SK-N-SH (cell line): Measurements from ENCODE around the gene DLX1. TPM values are rescaled to one million over a fixed set of nuclear protein-coding genes. Genes with fewer than 3 reads are reported as not detected.

ENCODE experiments used
- CTCF ChIA-PET: fragments of 300-600, 350-600 bp; formaldehyde crosslinking; extraction: SDS; loops from one replicate; lab custom pipeline; 2021; lab: Yijun Ruan, JAX
- POLR2A ChIA-PET: fragments of 350-600 bp; sonication (Branson Sonifier 250); formaldehyde crosslinking; extraction: SDS; loops from one replicate; lab custom pipeline; 2020; ENCODE audit warnings: antibody characterized with exemption, inconsistent platforms; lab: Yijun Ruan, JAX
- DNase-seq: peaks from one replicate; pipeline ENCODE4 v3.0.0; 2012
- H2AFZ ChIP-seq: fragments of 200-600 bp; sonication (generic); 2 replicates; pipeline ENCODE4 v1.8.1; 2016; ENCODE audit warnings: antibody characterized with exemption, mild to moderate bottlenecking, low read depth
- H3F3A ChIP-seq: fragments of 200-600 bp; sonication (generic); replicated peaks from 2 replicates; pipeline ENCODE3; 2016; ENCODE audit warnings: antibody characterized with exemption, mild to moderate bottlenecking; ENCODE audit not compliant: insufficient read depth
- H3K27ac ChIP-seq, 2 experiments: fragments of 200-500 bp in 1 of 2; fragments of 200-600 bp in 1 of 2; sonication (Bioruptor generic) in 1 of 2; sonication (generic), shearing (Covaris generic) in 1 of 2; 2 replicates each; pipeline versions ENCODE4 v1.5.1 to v1.6.1; 2014 to 2016; ENCODE audit warnings: low read depth in 2 of 2, inconsistent platforms in 1 of 2, low read length in 1 of 2, mild to moderate bottlenecking in 1 of 2, mixed read lengths in 1 of 2
- H3K27me3 ChIP-seq: fragments of 200-600 bp; sonication (generic), shearing (Covaris generic); 2 replicates; pipeline ENCODE4 v1.6.1; 2016; ENCODE audit warnings: mixed run types; ENCODE audit not compliant: insufficient read depth
- H3K36me3 ChIP-seq, 2 experiments: fragments of 200-500 bp in 1 of 2; fragments of 200-600 bp in 1 of 2; sonication (Bioruptor generic) in 1 of 2; sonication (generic) in 1 of 2; replicated peaks in 1 of 2; 2 replicates each; pipeline versions ENCODE3 to v1.5.1; 2014 to 2016; ENCODE audit warnings: low read length in 1 of 2, mild to moderate bottlenecking in 1 of 2; ENCODE audit not compliant: insufficient read depth in 2 of 2, control insufficient read depth in 1 of 2
- H3K4me1 ChIP-seq, 2 experiments: fragments of 200-500 bp in 1 of 2; fragments of 200-600 bp in 1 of 2; sonication (Bioruptor generic) in 1 of 2; sonication (generic), shearing (Covaris generic) in 1 of 2; 2 replicates each; pipeline versions ENCODE4 v1.5.1 to v1.6.1; 2014 to 2016; ENCODE audit warnings: low read depth in 1 of 2, low read length in 1 of 2, mixed run types in 1 of 2; ENCODE audit not compliant: insufficient read depth in 2 of 2, control insufficient read depth in 1 of 2
- H3K4me2 ChIP-seq: fragments of 200-600 bp; sonication (generic), shearing (Covaris generic); 2 replicates; pipeline ENCODE4 v1.6.1; 2017; ENCODE audit warnings: mixed run types
- H3K4me3 ChIP-seq, 2 experiments: fragments of 200-500 bp in 1 of 2; fragments of 200-600 bp in 1 of 2; sonication (Bioruptor generic) in 1 of 2; sonication (generic), shearing (Covaris generic) in 1 of 2; 2 replicates each; pipeline versions ENCODE4 v1.5.1 to v1.8.1; 2014 to 2016; ENCODE audit warnings: low read depth in 2 of 2, inconsistent platforms in 1 of 2, low read length in 1 of 2, mild to moderate bottlenecking in 1 of 2, mixed read lengths in 1 of 2, moderate library complexity in 1 of 2
- H3K79me2 ChIP-seq: fragments of 200-600 bp; sonication (generic); 2 replicates; pipeline ENCODE4 v1.8.1; 2017; ENCODE audit warnings: mild to moderate bottlenecking; ENCODE audit not compliant: insufficient read depth
- H3K9ac ChIP-seq: fragments of 200-600 bp; sonication (generic); 2 replicates; pipeline ENCODE4 v1.6.1; 2017; ENCODE audit warnings: mixed run types
- H3K9me2 ChIP-seq: fragments of 200-600 bp; sonication (generic); 2 replicates; pipeline ENCODE4 v1.6.1; 2017; ENCODE audit warnings: mixed run types
- H3K9me3 ChIP-seq: fragments of 200-600 bp; sonication (generic); 2 replicates; pipeline ENCODE4 v1.6.1; 2017; ENCODE audit warnings: mixed run types, mild to moderate bottlenecking, moderate library complexity
- H4K20me1 ChIP-seq: fragments of 200-600 bp; sonication (generic); 2 replicates; pipeline ENCODE4 v1.6.1; 2017; ENCODE audit warnings: mild to moderate bottlenecking, mixed run types; ENCODE audit not compliant: insufficient read depth
- FOXJ3 ChIP-seq: sonication (generic); formaldehyde crosslinking; IDR thresholded peaks from 2 replicates; pipeline ENCODE4 v1.5.1; 2020; ENCODE audit warnings: mild to moderate bottlenecking, missing genetic modification reagents
- MEF2A ChIP-seq: IDR thresholded peaks from 2 replicates; pipeline ENCODE4 v1.4.0; 2012; ENCODE audit warnings: low read depth, borderline replicate concordance
- MXI1 ChIP-seq: IDR thresholded peaks from 2 replicates; pipeline ENCODE4 v1.6.1; 2012; ENCODE audit warnings: mild to moderate bottlenecking, low read depth, low read length, improper control_type of control experiment
- RAD21 ChIP-seq: IDR thresholded peaks from 2 replicates; pipeline ENCODE4 v1.6.1; 2012; ENCODE audit warnings: mild to moderate bottlenecking, low read length
- RCOR1 ChIP-seq: fragments of 150-350 bp; IDR thresholded peaks from 2 replicates; pipeline ENCODE4 v1.6.1; 2017; ENCODE audit warnings: antibody characterized with exemption, low read length
- RXRA ChIP-seq: IDR thresholded peaks from 2 replicates; pipeline ENCODE4 v1.4.0; 2012; ENCODE audit warnings: low read depth, mild to moderate bottlenecking, borderline replicate concordance
- TEAD4 ChIP-seq: IDR thresholded peaks from 2 replicates; pipeline ENCODE4 v1.4.0; 2012; ENCODE audit warnings: mild to moderate bottlenecking, borderline replicate concordance; ENCODE audit not compliant: insufficient read depth
- YY1 ChIP-seq: IDR thresholded peaks from 2 replicates; pipeline ENCODE4 v1.4.0; 2012; ENCODE audit warnings: low read depth, mild to moderate bottlenecking
- WGBS: methylation state at CpG from one replicate; pipeline ENCODE4 v1.1.6; 2017; ENCODE audit warnings: low lambda C conversion rate; 5-methylcytosine and 5-hydroxymethylcytosine counted together
- polyA plus RNA-seq, 3 experiments: library from polyadenylated mRNA; depleted of rRNA; stranded (reverse); fragments of >200 nt; gene quantifications; 2 replicates each; pipeline ENCODE4 v1.2.3, GENCODE V29; 2012
- TF ChIP-seq, protein P1 (sequence below): fragments of 200-600 bp; sonication (generic); IDR thresholded peaks from 2 replicates; pipeline ENCODE4 v1.6.1; 2017; ENCODE audit warnings: antibody characterized with exemption, mild to moderate bottlenecking, moderate library complexity
- TF ChIP-seq, protein P2 (sequence below): IDR thresholded peaks from 2 replicates; pipeline ENCODE4 v1.6.1; 2012; ENCODE audit warnings: mild to moderate bottlenecking, low read depth, low read length, moderate library complexity
- TF ChIP-seq, protein P3 (sequence below): fragments of 150-350 bp; IDR thresholded peaks from 2 replicates; pipeline ENCODE4 v1.6.1; 2017; ENCODE audit warnings: antibody characterized with exemption, low read length, low read depth, borderline replicate concordance

DLX1 gene
- polyA plus RNA-seq, 1 of the 3 experiments (the other 2 are of a cell fraction): 0.07 TPM

DNA sequence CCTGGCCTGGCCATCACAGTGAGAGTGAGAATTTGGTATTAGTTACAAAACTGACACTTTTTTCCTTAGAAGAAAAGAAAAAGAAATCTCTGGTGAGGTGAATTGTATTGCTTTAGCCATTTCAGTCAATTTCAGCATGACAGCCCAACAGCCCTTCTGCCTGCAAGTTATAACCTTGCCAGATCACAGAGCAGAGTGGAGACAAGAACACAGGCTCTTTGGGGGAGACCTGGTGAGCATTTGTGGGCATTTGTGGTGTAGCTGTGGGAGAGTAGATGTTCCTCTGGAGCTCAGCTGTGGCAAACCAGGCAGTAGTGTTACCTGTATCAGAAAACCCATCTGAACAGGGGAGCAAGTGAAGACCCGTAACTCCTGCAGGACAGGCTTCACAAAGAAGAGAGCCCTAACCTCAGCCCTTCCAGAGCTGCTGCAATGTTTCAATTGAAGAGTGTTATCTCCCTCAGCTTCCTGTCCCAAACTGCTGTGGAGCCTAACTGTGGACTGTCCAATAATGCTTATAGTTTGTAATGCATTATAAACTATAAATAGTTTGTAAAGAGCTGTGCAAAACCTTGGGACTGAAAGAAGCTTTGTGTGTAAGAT lies 22.8 kb upstream of the DLX1 start:
- no peaks in the 10 kb centered on the region for H3K79me2 ChIP-seq
- no peaks in the 10 kb centered on the region; the same call in 1 of the 2 replicates for H3K9me3 ChIP-seq
- H3F3A ChIP-seq: no peaks in the 10 kb centered on the region
- no peak overlapping the region for H3K27ac ChIP-seq
- H3K4me2 ChIP-seq: no peak overlapping the region
- H2AFZ ChIP-seq: no peak overlapping the region
- no peak overlapping the region for H3K9ac ChIP-seq
- no peaks in the 10 kb centered on the region for H3K4me1 ChIP-seq
- peaks cover 0 to 3% of the 10 kb centered on the region in 2 experiments for H3K36me3 ChIP-seq
- no peak overlapping the region for H3K4me3 ChIP-seq
- H4K20me1 ChIP-seq: no peaks in the 10 kb centered on the region
- WGBS: 88% methylated on average over 1 of the region's 1 CpG
- no peaks in the 10 kb centered on the region for H3K27me3 ChIP-seq
- no peak for DNase-seq
- no peaks in the 10 kb centered on the region for H3K9me2 ChIP-seq
- ChIA-PET CTCF (interaction anchor here (1.0 kb wide), 1 partner anchor 20 kb away, joined by 3 read pairs; no protein-coding TSS in a partner anchor), POLR2A (no interaction called here)
- TF ChIP-seq, protein P1, sequence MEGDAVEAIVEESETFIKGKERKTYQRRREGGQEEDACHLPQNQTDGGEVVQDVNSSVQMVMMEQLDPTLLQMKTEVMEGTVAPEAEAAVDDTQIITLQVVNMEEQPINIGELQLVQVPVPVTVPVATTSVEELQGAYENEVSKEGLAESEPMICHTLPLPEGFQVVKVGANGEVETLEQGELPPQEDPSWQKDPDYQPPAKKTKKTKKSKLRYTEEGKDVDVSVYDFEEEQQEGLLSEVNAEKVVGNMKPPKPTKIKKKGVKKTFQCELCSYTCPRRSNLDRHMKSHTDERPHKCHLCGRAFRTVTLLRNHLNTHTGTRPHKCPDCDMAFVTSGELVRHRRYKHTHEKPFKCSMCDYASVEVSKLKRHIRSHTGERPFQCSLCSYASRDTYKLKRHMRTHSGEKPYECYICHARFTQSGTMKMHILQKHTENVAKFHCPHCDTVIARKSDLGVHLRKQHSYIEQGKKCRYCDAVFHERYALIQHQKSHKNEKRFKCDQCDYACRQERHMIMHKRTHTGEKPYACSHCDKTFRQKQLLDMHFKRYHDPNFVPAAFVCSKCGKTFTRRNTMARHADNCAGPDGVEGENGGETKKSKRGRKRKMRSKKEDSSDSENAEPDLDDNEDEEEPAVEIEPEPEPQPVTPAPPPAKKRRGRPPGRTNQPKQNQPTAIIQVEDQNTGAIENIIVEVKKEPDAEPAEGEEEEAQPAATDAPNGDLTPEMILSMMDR: no peak
- no peak for TF ChIP-seq YY1
- no peak for TF ChIP-seq FOXJ3 (CRISPR knock-in tag)
- no peak for TF ChIP-seq RCOR1
- TF ChIP-seq RAD21: no peak
- TF ChIP-seq TEAD4: no peak
- TF ChIP-seq MEF2A: no peak
- no peak for TF ChIP-seq RXRA
- TF ChIP-seq, protein P2, sequence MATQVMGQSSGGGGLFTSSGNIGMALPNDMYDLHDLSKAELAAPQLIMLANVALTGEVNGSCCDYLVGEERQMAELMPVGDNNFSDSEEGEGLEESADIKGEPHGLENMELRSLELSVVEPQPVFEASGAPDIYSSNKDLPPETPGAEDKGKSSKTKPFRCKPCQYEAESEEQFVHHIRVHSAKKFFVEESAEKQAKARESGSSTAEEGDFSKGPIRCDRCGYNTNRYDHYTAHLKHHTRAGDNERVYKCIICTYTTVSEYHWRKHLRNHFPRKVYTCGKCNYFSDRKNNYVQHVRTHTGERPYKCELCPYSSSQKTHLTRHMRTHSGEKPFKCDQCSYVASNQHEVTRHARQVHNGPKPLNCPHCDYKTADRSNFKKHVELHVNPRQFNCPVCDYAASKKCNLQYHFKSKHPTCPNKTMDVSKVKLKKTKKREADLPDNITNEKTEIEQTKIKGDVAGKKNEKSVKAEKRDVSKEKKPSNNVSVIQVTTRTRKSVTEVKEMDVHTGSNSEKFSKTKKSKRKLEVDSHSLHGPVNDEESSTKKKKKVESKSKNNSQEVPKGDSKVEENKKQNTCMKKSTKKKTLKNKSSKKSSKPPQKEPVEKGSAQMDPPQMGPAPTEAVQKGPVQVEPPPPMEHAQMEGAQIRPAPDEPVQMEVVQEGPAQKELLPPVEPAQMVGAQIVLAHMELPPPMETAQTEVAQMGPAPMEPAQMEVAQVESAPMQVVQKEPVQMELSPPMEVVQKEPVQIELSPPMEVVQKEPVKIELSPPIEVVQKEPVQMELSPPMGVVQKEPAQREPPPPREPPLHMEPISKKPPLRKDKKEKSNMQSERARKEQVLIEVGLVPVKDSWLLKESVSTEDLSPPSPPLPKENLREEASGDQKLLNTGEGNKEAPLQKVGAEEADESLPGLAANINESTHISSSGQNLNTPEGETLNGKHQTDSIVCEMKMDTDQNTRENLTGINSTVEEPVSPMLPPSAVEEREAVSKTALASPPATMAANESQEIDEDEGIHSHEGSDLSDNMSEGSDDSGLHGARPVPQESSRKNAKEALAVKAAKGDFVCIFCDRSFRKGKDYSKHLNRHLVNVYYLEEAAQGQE: no peak

DNA sequence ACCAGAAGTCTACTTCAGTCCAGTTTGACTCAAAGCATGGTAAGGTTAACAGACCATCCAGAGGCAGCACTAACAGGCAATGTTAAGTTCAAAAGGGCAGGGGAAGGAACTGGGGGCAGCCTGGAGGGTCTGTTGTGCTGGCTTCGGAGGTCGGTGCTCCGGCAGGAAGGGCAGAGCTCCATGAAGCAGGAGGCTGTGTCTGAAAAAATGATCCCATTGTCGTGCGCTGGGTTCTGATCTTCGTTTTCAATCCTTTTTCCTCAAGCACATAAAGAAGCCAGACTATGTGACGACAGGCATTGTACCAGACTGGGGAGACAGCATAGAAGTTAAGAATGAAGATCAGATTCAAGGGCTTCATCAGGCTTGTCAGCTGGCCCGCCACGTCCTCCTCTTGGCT lies 21.9 kb upstream of the DLX1 start:
- Histone ChIP-seq H3K27me3 (no peaks in the 10 kb centered on the region), H4K20me1 (no peaks in the 10 kb centered on the region), H3K36me3 (peaks cover 0 to 3% of the 10 kb centered on the region in 2 experiments), H3K4me3 (no peak overlapping the region), H3K9me3 (no peaks in the 10 kb centered on the region; the same call in 1 of the 2 replicates), H2AFZ (no peak overlapping the region), H3K4me2 (no peak overlapping the region), H3K4me1 (no peaks in the 10 kb centered on the region), H3K27ac (no peak overlapping the region), H3F3A (no peaks in the 10 kb centered on the region), H3K79me2 (no peaks in the 10 kb centered on the region), H3K9ac (no peak overlapping the region), H3K9me2 (no peaks in the 10 kb centered on the region)
- POLR2A ChIA-PET: no interaction called here
- CTCF ChIA-PET: interaction anchor here (1.0 kb wide), 1 partner anchor 19 kb away, joined by 3 read pairs; no protein-coding TSS in a partner anchor
- DNase-seq: no peak
- TF ChIP-seq MXI1: no peak
- TF ChIP-seq, protein P3, sequence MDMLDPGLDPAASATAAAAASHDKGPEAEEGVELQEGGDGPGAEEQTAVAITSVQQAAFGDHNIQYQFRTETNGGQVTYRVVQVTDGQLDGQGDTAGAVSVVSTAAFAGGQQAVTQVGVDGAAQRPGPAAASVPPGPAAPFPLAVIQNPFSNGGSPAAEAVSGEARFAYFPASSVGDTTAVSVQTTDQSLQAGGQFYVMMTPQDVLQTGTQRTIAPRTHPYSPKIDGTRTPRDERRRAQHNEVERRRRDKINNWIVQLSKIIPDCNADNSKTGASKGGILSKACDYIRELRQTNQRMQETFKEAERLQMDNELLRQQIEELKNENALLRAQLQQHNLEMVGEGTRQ: no peak
- no peak for TF ChIP-seq TEAD4
- WGBS: 97% methylated on average over 9 of the region's 9 CpGs
